Brain microvascular endothelial cell (primary cell): ENCODE data around the gene SLC39A10.
"Not testable (repeated sequence)": the region's sequence is repeated elsewhere in the genome, so short reads cannot be mapped to it uniquely, and the experiment has no call there.

Experiments used
- DNase-seq: peaks from one replicate; pipeline ENCODE4 v3.0.0-alpha.2; 2020
- H3K27ac ChIP-seq: fragments of 250-450 bp; sonication (Bioruptor Pico); 2 replicates; pipeline ENCODE4 v1.5.1; 2020; ENCODE audit warnings: mild to moderate bottlenecking, moderate library complexity
- H3K27me3 ChIP-seq: fragments of 250-450 bp; sonication (Bioruptor Pico); replicated peaks from 2 replicates; pipeline ENCODE4 v1.5.1; 2020; ENCODE audit warnings: mild to moderate bottlenecking
- H3K36me3 ChIP-seq: fragments of 250-450 bp; sonication (Bioruptor Pico); replicated peaks from 2 replicates; pipeline ENCODE4 v1.5.1; 2020; ENCODE audit warnings: mild to moderate bottlenecking
- H3K4me3 ChIP-seq: 2 replicates; pipeline ENCODE4 v1.5.1; 2011; ENCODE audit warnings: low read depth, mild to moderate bottlenecking, control low read depth, low read length, moderate library complexity
- in situ Hi-C: cut with HindIII; loops from 2 replicates; pipeline ENCODE4 v1.10.0; 2017; ENCODE audit warnings: low sequenced_read_pairs, low pct_ligation_motif_present
- TF ChIP-seq, protein P1 (sequence below): IDR thresholded peaks from 2 replicates; pipeline ENCODE4 v1.5.1; 2011; ENCODE audit warnings: low read depth, mild to moderate bottlenecking, moderate library complexity, low read length, control low read depth, inconsistent platforms; ENCODE audit errors: missing control alignments

SLC39A10 gene

DNA sequence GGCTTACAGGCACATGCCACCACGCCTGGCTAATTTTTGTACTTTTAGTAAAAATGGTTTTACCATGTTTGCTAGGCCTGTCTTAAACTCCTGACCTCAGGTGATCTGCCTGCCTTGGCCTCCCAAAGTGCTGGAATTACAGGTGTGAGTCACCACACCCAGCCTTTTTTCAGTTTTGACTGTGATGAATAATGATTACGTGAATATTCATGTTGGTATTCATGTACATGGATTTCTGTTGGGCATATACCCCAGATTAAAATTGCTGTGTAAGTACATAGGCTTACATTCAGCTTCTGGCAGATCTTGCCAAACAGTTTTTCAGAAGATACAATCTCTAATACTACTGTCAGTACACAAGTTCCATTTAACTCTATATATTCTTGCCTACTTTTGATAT lies 20.9 kb downstream of the SLC39A10 start:
- TF ChIP-seq, protein P1, sequence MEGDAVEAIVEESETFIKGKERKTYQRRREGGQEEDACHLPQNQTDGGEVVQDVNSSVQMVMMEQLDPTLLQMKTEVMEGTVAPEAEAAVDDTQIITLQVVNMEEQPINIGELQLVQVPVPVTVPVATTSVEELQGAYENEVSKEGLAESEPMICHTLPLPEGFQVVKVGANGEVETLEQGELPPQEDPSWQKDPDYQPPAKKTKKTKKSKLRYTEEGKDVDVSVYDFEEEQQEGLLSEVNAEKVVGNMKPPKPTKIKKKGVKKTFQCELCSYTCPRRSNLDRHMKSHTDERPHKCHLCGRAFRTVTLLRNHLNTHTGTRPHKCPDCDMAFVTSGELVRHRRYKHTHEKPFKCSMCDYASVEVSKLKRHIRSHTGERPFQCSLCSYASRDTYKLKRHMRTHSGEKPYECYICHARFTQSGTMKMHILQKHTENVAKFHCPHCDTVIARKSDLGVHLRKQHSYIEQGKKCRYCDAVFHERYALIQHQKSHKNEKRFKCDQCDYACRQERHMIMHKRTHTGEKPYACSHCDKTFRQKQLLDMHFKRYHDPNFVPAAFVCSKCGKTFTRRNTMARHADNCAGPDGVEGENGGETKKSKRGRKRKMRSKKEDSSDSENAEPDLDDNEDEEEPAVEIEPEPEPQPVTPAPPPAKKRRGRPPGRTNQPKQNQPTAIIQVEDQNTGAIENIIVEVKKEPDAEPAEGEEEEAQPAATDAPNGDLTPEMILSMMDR: no peak
- H3K36me3 ChIP-seq: no peaks in the 10 kb centered on the region
- no peak overlapping the region for H3K27ac ChIP-seq
- DNase-seq: no peak
- H3K27me3 ChIP-seq: no peaks in the 10 kb centered on the region
- H3K4me3 ChIP-seq: no peak overlapping the region
- in situ Hi-C loops: no loop called here

- H3K27ac ChIP-seq: no peak overlapping the region
- in situ Hi-C loops: no loop called here
- TF ChIP-seq, protein P1: no peak
- no peak for DNase-seq
- H3K27me3 ChIP-seq: no peaks in the 10 kb centered on the region
- no peak overlapping the region for H3K4me3 ChIP-seq
- no peaks in the 10 kb centered on the region for H3K36me3 ChIP-seq
Observed at GRCh38 chr2:195682077-195682476, 25.1 kb downstream of the SLC39A10 start.

GRCh38 chr2:195683174-195683573 lies 26.1 kb downstream of the SLC39A10 start:
- in situ Hi-C loops: no loop called here
- TF ChIP-seq, protein P1: no peak

DNA sequence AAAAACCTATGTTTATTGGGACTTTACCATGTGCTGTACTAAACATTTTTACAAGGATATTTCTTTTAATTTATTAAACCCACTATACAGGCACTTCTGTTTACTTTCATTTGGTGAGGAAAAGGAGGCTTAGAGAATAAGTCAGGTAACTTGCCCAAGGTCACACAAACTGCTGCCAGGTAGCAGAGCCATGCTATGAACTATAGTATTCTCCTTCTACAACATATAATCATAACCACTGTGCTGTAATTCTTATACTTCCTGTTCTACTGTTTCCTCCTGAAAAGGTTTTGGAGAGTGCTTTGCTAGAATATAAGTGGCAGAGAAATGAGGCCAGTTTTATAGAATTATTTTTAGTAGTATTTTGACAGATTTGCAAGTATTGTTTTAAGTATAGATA lies 29.5 kb downstream of the SLC39A10 start:
- no peak overlapping the region for H3K27ac ChIP-seq
- DNase-seq: no peak
- TF ChIP-seq, protein P1: no peak
- no peaks in the 10 kb centered on the region for H3K36me3 ChIP-seq
- in situ Hi-C loops: no loop called here
- H3K4me3 ChIP-seq: no peak overlapping the region
- H3K27me3 ChIP-seq: no peaks in the 10 kb centered on the region

More at GRCh38 chr2:195683174-195683573, 26.1 kb downstream of the SLC39A10 start:
- peak; percentile 45 for DNase-seq
- H3K4me3 ChIP-seq: no peak overlapping the region
- no peaks in the 10 kb centered on the region for H3K36me3 ChIP-seq
- H3K27ac ChIP-seq: no peak overlapping the region
- H3K27me3 ChIP-seq: no peaks in the 10 kb centered on the region

- Histone ChIP-seq H3K4me3 (no peak overlapping the region), H3K27me3 (no peaks in the 10 kb centered on the region), H3K36me3 (no peaks in the 10 kb centered on the region), H3K27ac (no peak overlapping the region)
- in situ Hi-C loops: no loop called here
- DNase-seq: no peak
- TF ChIP-seq, protein P1: no peak
Observed at GRCh38 chr2:195687320-195688086, 30.5 kb downstream of the SLC39A10 start.

GRCh38 chr2:195692531-195692930 lies 35.5 kb downstream of the SLC39A10 start:
- H3K27me3 ChIP-seq, H3K36me3 ChIP-seq, H3K4me3 ChIP-seq, DNase-seq, in situ Hi-C loops, H3K27ac ChIP-seq: not testable (repeated sequence)
